Measurements from ENCODE around the gene CKM.
A peak's percentile ranks its signal among the peaks of the same experiment; 100 is the strongest.
"Not testable (repeated sequence)": the region's sequence is repeated elsewhere in the genome, so short reads cannot be mapped to it uniquely, and the experiment has no call there.

CKM gene

GRCh38 chr19:45349430-45349941 lies 26.8 kb upstream of the CKM start:
- DNase-seq (ENCODE audit: low read depth in 1 of 2, low spot score in 1 of 2), result no peak

GRCh38 chr19:45349126-45349415 lies 26.4 kb upstream of the CKM start:
- no peak for DNase-seq (ENCODE audit: low read depth in 1 of 2, low spot score in 1 of 2)

GRCh38 chr19:45348367-45349125 lies 25.9 kb upstream of the CKM start:
- DNase-seq (ENCODE audit: low read depth in 1 of 2, low spot score in 1 of 2), result no peak

GRCh38 chr19:45347570-45348366 lies 25.1 kb upstream of the CKM start:
- DNase-seq (ENCODE audit: low read depth in 1 of 2, low spot score in 1 of 2), result no peak

GRCh38 chr19:45346449-45346848 lies 23.8 kb upstream of the CKM start:
- DNase-seq (ENCODE audit: low read depth in 1 of 2, low spot score in 1 of 2), result no peak

- no peak for DNase-seq (ENCODE audit: low read depth in 1 of 2, low spot score in 1 of 2)
Observed at GRCh38 chr19:45345506-45345860, 22.8 kb upstream of the CKM start.

GRCh38 chr19:45344621-45345505 lies 22.2 kb upstream of the CKM start:
- no peak for DNase-seq (ENCODE audit: low read depth in 1 of 2, low spot score in 1 of 2)

- no peak for DNase-seq (ENCODE audit: low read depth in 1 of 2, low spot score in 1 of 2)
Observed at GRCh38 chr19:45342911-45343310, 20.2 kb upstream of the CKM start.

GRCh38 chr19:45340899-45341453 lies 18.3 kb upstream of the CKM start:
- DNase-seq (ENCODE audit: low read depth in 1 of 2, low spot score in 1 of 2), result no peak

- peak in 1 of 2 donors; percentile 12 for DNase-seq (ENCODE audit: low read depth in 1 of 2, low spot score in 1 of 2)
Observed at GRCh38 chr19:45340232-45340898, 17.7 kb upstream of the CKM start, which contains the start of gene KLC3. Gene KLC3, plus strand, starts transcription at chr19:45340750. Its CDS starts 4,792 bp downstream, at chr19:45345542.

GRCh38 chr19:45339629-45340028 lies 17.0 kb upstream of the CKM start:
- no peak for DNase-seq (ENCODE audit: low read depth in 1 of 2, low spot score in 1 of 2)

GRCh38 chr19:45336696-45337251 lies 14.1 kb upstream of the CKM start:
- no peak for DNase-seq (ENCODE audit: low read depth in 1 of 2, low spot score in 1 of 2)

GRCh38 chr19:45334881-45335280 lies 12.2 kb upstream of the CKM start:
- not testable (repeated sequence) for DNase-seq (ENCODE audit: low read depth in 1 of 2, low spot score in 1 of 2)

- no peak for DNase-seq (ENCODE audit: low read depth in 1 of 2, low spot score in 1 of 2)
Observed at GRCh38 chr19:45333609-45334303, 11.1 kb upstream of the CKM start.

GRCh38 chr19:45331411-45331810 lies 8.7 kb upstream of the CKM start:
- no peak for DNase-seq (ENCODE audit: low read depth in 1 of 2, low spot score in 1 of 2)

- DNase-seq (ENCODE audit: low read depth in 1 of 2, low spot score in 1 of 2), result no peak
Observed at GRCh38 chr19:45327404-45328143, 4.9 kb upstream of the CKM start.

- no peak for DNase-seq (ENCODE audit: low read depth in 1 of 2, low spot score in 1 of 2)
Observed at GRCh38 chr19:45324349-45324907, 1.8 kb upstream of the CKM start.

- no peak for DNase-seq (ENCODE audit: low read depth in 1 of 2, low spot score in 1 of 2)
Observed at GRCh38 chr19:45323671-45324081, 1.0 kb upstream of the CKM start.

GRCh38 chr19:45322311-45322710 lies 364 bp downstream of the CKM start:
- DNase-seq (ENCODE audit: low read depth in 1 of 2, low spot score in 1 of 2), result no peak

Measured in activated CD4-positive, alpha-beta T cell treated with anti-CD3 and anti-CD28 coated beads, Interleukin-2, amount 50 U/mL, for 24 hours (primary cell).